GM23338 (cell line): ENCODE data around the gene SNAPC2. TPM values are rescaled to one million over a fixed set of nuclear protein-coding genes. Genes with fewer than 3 reads are reported as not detected.

ENCODE experiments used
- ATAC-seq: fragments of 200-7000 bp; cut with Tn5 transposase; 3 replicates; pipeline ENCODE4 v1.9.1; 2020
- DNase-seq: peaks from one replicate; pipeline ENCODE4 v3.0.0-alpha.2; 2015; ENCODE audit warnings: low spot score
- H2AFZ ChIP-seq: fragments of 200-600 bp; sonication (generic); 2 replicates; pipeline ENCODE4 v1.8.0; 2016; ENCODE audit warnings: antibody characterized with exemption, mild to moderate bottlenecking, moderate library complexity
- H3F3A ChIP-seq: fragments of 200-600 bp; sonication (generic); replicated peaks from 2 replicates; pipeline ENCODE4 v1.8.0; 2017; ENCODE audit warnings: antibody characterized with exemption, mixed run types, low read depth
- H3K27ac ChIP-seq: fragments of 200-600 bp; sonication (generic); 2 replicates; pipeline ENCODE4 v1.6.1; 2016; ENCODE audit warnings: low read depth
- H3K27me3 ChIP-seq: fragments of 200-600 bp; sonication (generic); 2 replicates; pipeline ENCODE4 v1.8.0; 2016; ENCODE audit warnings: mild to moderate bottlenecking, mixed run types, moderate library complexity; ENCODE audit not compliant: insufficient read depth
- H3K36me3 ChIP-seq: fragments of 200-600 bp; sonication (generic); 2 replicates; pipeline ENCODE4 v1.8.0; 2016; ENCODE audit warnings: mild to moderate bottlenecking; ENCODE audit not compliant: insufficient read depth
- H3K4me1 ChIP-seq: fragments of 200-600 bp; sonication (generic); 2 replicates; pipeline ENCODE4 v1.8.0; 2016; ENCODE audit warnings: mild to moderate bottlenecking, moderate library complexity; ENCODE audit not compliant: insufficient read depth
- H3K4me2 ChIP-seq: fragments of 200-600 bp; sonication (generic); 2 replicates; pipeline ENCODE4 v1.7.1; 2017; ENCODE audit warnings: mixed run types
- H3K4me3 ChIP-seq: fragments of 200-600 bp; sonication (generic); 2 replicates; pipeline ENCODE4 v1.6.1; 2016; ENCODE audit warnings: mixed run types
- H3K79me2 ChIP-seq: fragments of 200-600 bp; sonication (generic); replicated peaks from 2 replicates; pipeline ENCODE4 v1.8.0; 2017; ENCODE audit warnings: mild to moderate bottlenecking; ENCODE audit not compliant: insufficient read depth
- H3K9me2 ChIP-seq: fragments of 200-600 bp; sonication (generic); 2 replicates; pipeline ENCODE4 v1.8.0; 2017; ENCODE audit not compliant: insufficient read depth
- H4K20me1 ChIP-seq: fragments of 200-600 bp; sonication (generic); replicated peaks from 2 replicates; pipeline ENCODE4 v1.8.0; 2017; ENCODE audit warnings: mild to moderate bottlenecking; ENCODE audit not compliant: insufficient read depth
- H3K27ac Mint-ChIP-seq: 2 replicates; pipeline ENCODE4 v1.8.0; 2020; ENCODE audit warnings: inconsistent platforms, mild to moderate bottlenecking, moderate library complexity, mixed read lengths
- H3K27me3 Mint-ChIP-seq: 3 replicates; pipeline ENCODE4 v1.8.0; 2022; ENCODE audit warnings: low read depth, mild to moderate bottlenecking, moderate library complexity, mixed read lengths, inconsistent platforms; ENCODE audit not compliant: insufficient read depth, poor library complexity
- H3K36me3 Mint-ChIP-seq: 3 replicates; pipeline ENCODE4 v1.8.0; 2021; ENCODE audit warnings: low read depth, mild to moderate bottlenecking, inconsistent platforms, moderate library complexity, mixed read lengths
- H3K4me1 Mint-ChIP-seq: 3 replicates; pipeline ENCODE4 v1.8.0; 2020; ENCODE audit warnings: mild to moderate bottlenecking, inconsistent platforms, mixed read lengths
- H3K4me3 Mint-ChIP-seq: 3 replicates; pipeline ENCODE4 v1.8.0; 2021; ENCODE audit warnings: moderate library complexity, mild to moderate bottlenecking, inconsistent platforms, mixed read lengths
- H3K9me3 Mint-ChIP-seq: 3 replicates; pipeline ENCODE4 v1.8.0; 2020; ENCODE audit warnings: moderate library complexity, mild to moderate bottlenecking, inconsistent platforms, mixed read lengths
- CTCF ChIP-seq, 2 experiments: fragments of 200-600 bp in 1 of 2; sonication (generic) in 1 of 2; conservative IDR thresholded peaks; 2 replicates each; pipeline versions ENCODE4 v1.5.1 to v1.6.1; 2016 to 2017; ENCODE audit warnings: antibody characterized with exemption in 2 of 2, low read depth in 2 of 2, mild to moderate bottlenecking in 2 of 2, moderate library complexity in 1 of 2
- EZH2 ChIP-seq: fragments of 200-600 bp; sonication (generic); IDR thresholded peaks from one replicate; pipeline ENCODE4 v1.8.0; 2017; ENCODE audit warnings: antibody characterized with exemption, mild to moderate bottlenecking, low read depth; ENCODE audit not compliant: unreplicated experiment
- EZH2phosphoT487 ChIP-seq: fragments of 200-600 bp; sonication (generic); IDR thresholded peaks from one replicate; pipeline ENCODE4 v1.8.1; 2018; ENCODE audit warnings: antibody characterized with exemption; ENCODE audit not compliant: unreplicated experiment
- JUNB ChIP-seq: IDR thresholded peaks from one replicate; pipeline ENCODE4 v1.6.1; 2016; ENCODE audit warnings: antibody characterized with exemption; ENCODE audit not compliant: unreplicated experiment
- NANOG ChIP-seq: IDR thresholded peaks from 2 replicates; pipeline ENCODE4 v1.6.1; 2016; ENCODE audit warnings: antibody characterized with exemption, borderline replicate concordance
- POLR2AphosphoS5 ChIP-seq: IDR thresholded peaks from 2 replicates; pipeline ENCODE4 v1.6.1; 2016; ENCODE audit warnings: antibody characterized with exemption, low read depth
- STAT1 ChIP-seq: IDR thresholded peaks from one replicate; pipeline ENCODE4 v1.6.1; 2016; ENCODE audit warnings: antibody characterized with exemption; ENCODE audit not compliant: unreplicated experiment
- ZNF114 ChIP-seq: fragments of 250-450 bp; sonication (Bioruptor Pico); IDR thresholded peaks from 2 replicates; pipeline ENCODE4 v1.5.0; 2020; ENCODE audit warnings: mild to moderate bottlenecking, moderate library complexity
- ZNF331 ChIP-seq: fragments of 250-450 bp; sonication (Bioruptor Pico); IDR thresholded peaks from 2 replicates; pipeline ENCODE4 v1.5.0; 2020; ENCODE audit warnings: low read depth, mild to moderate bottlenecking, moderate library complexity
- polyA plus RNA-seq: library from polyadenylated mRNA; unstranded; fragments of >200 nt; fragmentation: Nextera tagmentation; extraction: Ambion mirVana; gene quantifications from 2 replicates; pipeline ENCODE4 v1.2.1, GENCODE V29; 2016
- total RNA-seq: library from RNA; depleted of rRNA; stranded (reverse); fragments of >200 nt; shearing (Covaris generic); gene quantifications from 2 replicates; pipeline ENCODE4 v1.2.3, GENCODE V29; 2014
- TF ChIP-seq, protein P1 (sequence below): IDR thresholded peaks from one replicate; pipeline ENCODE4 v1.6.1; 2018; ENCODE audit warnings: antibody characterized with exemption; ENCODE audit not compliant: unreplicated experiment
- TF ChIP-seq, protein P2 (sequence below): IDR thresholded peaks from 2 replicates; pipeline ENCODE4 v1.6.1; 2016; ENCODE audit warnings: antibody characterized with exemption

Gene SNAPC2
- total and polyA plus RNA-seq, 2 experiments from 2014 or later, result 17.1 to 25.1 TPM

DNA sequence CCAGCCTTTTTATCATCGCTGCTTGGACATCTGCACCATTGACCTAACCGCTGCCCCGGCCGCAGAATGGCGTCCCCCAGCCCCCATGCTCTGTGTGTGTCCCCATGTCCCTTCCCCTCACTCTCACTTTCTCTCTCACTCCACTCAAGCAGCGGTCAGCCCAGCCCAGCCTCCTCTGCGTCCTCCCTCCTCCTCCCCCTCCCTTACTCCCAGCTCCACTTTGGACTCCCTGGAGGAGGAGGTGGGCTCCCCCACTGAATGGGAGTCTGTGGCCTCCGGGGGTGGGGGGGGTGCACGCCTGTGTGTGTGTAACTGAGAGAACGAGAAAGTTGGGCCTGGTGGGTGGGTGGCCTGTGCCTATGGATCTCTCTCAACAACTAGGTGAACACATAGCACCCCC, 14.3 kb upstream of the SNAPC2 start:
- no peaks in the 10 kb centered on the region for H3K9me2 ChIP-seq
- peaks cover 13% of the 10 kb centered on the region for H3K36me3 Mint-ChIP-seq
- DNase-seq (no peak), ATAC-seq (no peak)
- no peaks in the 10 kb centered on the region for H3K27me3 ChIP-seq
- H3K4me3 Mint-ChIP-seq, result peak overlapping the region; percentile 64
- no peaks in the 10 kb centered on the region; the same call in 1 of the 2 replicates for H4K20me1 ChIP-seq
- peaks cover 8% of the 10 kb centered on the region; the same call in 1 of the 2 replicates for H3F3A ChIP-seq
- no peak overlapping the region for H3K4me3 ChIP-seq
- no peak for TF ChIP-seq EZH2phosphoT487
- TF ChIP-seq, protein P1, sequence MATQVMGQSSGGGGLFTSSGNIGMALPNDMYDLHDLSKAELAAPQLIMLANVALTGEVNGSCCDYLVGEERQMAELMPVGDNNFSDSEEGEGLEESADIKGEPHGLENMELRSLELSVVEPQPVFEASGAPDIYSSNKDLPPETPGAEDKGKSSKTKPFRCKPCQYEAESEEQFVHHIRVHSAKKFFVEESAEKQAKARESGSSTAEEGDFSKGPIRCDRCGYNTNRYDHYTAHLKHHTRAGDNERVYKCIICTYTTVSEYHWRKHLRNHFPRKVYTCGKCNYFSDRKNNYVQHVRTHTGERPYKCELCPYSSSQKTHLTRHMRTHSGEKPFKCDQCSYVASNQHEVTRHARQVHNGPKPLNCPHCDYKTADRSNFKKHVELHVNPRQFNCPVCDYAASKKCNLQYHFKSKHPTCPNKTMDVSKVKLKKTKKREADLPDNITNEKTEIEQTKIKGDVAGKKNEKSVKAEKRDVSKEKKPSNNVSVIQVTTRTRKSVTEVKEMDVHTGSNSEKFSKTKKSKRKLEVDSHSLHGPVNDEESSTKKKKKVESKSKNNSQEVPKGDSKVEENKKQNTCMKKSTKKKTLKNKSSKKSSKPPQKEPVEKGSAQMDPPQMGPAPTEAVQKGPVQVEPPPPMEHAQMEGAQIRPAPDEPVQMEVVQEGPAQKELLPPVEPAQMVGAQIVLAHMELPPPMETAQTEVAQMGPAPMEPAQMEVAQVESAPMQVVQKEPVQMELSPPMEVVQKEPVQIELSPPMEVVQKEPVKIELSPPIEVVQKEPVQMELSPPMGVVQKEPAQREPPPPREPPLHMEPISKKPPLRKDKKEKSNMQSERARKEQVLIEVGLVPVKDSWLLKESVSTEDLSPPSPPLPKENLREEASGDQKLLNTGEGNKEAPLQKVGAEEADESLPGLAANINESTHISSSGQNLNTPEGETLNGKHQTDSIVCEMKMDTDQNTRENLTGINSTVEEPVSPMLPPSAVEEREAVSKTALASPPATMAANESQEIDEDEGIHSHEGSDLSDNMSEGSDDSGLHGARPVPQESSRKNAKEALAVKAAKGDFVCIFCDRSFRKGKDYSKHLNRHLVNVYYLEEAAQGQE, result no peak
- TF ChIP-seq NANOG, result no peak
- TF ChIP-seq POLR2AphosphoS5, result no peak
- no peak for TF ChIP-seq EZH2
- TF ChIP-seq, protein P2, sequence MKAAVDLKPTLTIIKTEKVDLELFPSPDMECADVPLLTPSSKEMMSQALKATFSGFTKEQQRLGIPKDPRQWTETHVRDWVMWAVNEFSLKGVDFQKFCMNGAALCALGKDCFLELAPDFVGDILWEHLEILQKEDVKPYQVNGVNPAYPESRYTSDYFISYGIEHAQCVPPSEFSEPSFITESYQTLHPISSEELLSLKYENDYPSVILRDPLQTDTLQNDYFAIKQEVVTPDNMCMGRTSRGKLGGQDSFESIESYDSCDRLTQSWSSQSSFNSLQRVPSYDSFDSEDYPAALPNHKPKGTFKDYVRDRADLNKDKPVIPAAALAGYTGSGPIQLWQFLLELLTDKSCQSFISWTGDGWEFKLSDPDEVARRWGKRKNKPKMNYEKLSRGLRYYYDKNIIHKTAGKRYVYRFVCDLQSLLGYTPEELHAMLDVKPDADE, result no peak
- TF ChIP-seq ZNF114 (CRISPR knock-in tag), result no peak
- peaks cover 6% of the 10 kb centered on the region; the same call in 1 of the 3 replicates for H3K9me3 Mint-ChIP-seq
- peaks cover 32% of the 10 kb centered on the region for H3K79me2 ChIP-seq
- H3K4me1 ChIP-seq, result peaks cover 11% of the 10 kb centered on the region
- H2AFZ ChIP-seq, result no peak overlapping the region
- H3K4me2 ChIP-seq, result no peak overlapping the region
- no peaks in the 10 kb centered on the region; the same call in 1 of the 2 replicates for H3K36me3 ChIP-seq
- no peak overlapping the region for H3K27ac Mint-ChIP-seq
- H3K27me3 Mint-ChIP-seq, result peaks cover 27% of the 10 kb centered on the region
- peaks cover 16% of the 10 kb centered on the region for H3K4me1 Mint-ChIP-seq
- H3K27ac ChIP-seq, result no peak overlapping the region

- H3K79me2 ChIP-seq, result peaks cover 32% of the 10 kb centered on the region
- no peak overlapping the region for H3K4me2 ChIP-seq
- TF ChIP-seq EZH2phosphoT487, result no peak
- no peak for TF ChIP-seq ZNF331 (CRISPR knock-in tag)
- no peak for TF ChIP-seq CTCF (conservative IDR thresholded peaks at IDR 0.05; ENCODE audit: low read depth in 2 of 2)
- no peak for TF ChIP-seq EZH2
- no peak for TF ChIP-seq JUNB
- TF ChIP-seq, protein P2, result no peak
- TF ChIP-seq NANOG, result no peak
- TF ChIP-seq STAT1, result no peak
Observed at GRCh38 chr19:7907122-7907521, 13.0 kb upstream of the SNAPC2 start.

More at GRCh38 chr19:7907122-7907521, 13.0 kb upstream of the SNAPC2 start:
- peaks cover 16% of the 10 kb centered on the region for H3K4me1 Mint-ChIP-seq
- no peaks in the 10 kb centered on the region; the same call in 1 of the 2 replicates for H4K20me1 ChIP-seq
- H3K4me3 Mint-ChIP-seq, result no peak overlapping the region
- H3K27me3 ChIP-seq, result no peaks in the 10 kb centered on the region
- peaks cover 20% of the 10 kb centered on the region for H3K36me3 Mint-ChIP-seq
- H3K36me3 ChIP-seq, result no peaks in the 10 kb centered on the region; the same call in 1 of the 2 replicates
- no peaks in the 10 kb centered on the region for H3K9me2 ChIP-seq
- DNase-seq (no peak), ATAC-seq (no peak)
- peaks cover 6% of the 10 kb centered on the region; the same call in 1 of the 3 replicates for H3K9me3 Mint-ChIP-seq
- peaks cover 28% of the 10 kb centered on the region for H3K27me3 Mint-ChIP-seq
- H3F3A ChIP-seq, result peaks cover 8% of the 10 kb centered on the region; the same call in 1 of the 2 replicates
- peaks cover 11% of the 10 kb centered on the region for H3K4me1 ChIP-seq
- H3K27ac Mint-ChIP-seq, result no peak overlapping the region
- no peak overlapping the region for H3K4me3 ChIP-seq
- no peak overlapping the region for H2AFZ ChIP-seq
- no peak overlapping the region for H3K27ac ChIP-seq
